ENCODE results near the gene PLXDC2. TPM values are rescaled to one million over a fixed set of nuclear protein-coding genes. Genes with fewer than 3 reads are reported as not detected.

Gene PLXDC2
- total and polyA plus RNA-seq, 11 donors, result 3.4 to 36.4 (median 17.1) TPM

DNA sequence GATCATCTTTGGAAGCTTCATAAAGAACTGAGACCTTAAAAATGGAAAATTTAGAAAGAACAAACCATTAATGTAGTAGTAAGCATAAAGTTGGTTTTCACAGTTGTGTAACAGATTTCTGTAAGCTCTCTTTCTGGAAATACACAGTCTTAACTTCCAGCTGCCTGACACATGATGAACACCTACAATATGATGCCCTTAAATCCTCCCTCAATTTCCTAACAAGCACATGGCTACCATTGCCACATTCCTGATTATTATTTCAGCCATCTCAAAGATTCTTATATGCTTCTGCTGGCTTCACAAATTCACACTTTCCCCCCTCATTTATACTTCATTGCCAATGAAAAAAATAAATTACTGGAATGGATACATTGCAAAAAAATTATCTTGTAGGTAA is 49.4 kb downstream of the PLXDC2 start:
- Histone ChIP-seq H3K27ac (no peak overlapping the region), H3K36me3 (peaks cover 0 to 4% (median 0%) of the 10 kb centered on the region in 9 donors), H3K4me3 (no peak overlapping the region), H3K4me1 (peaks cover 0 to 38% (median 10%) of the 10 kb centered on the region in 12 donors), H3K9me3 (peaks cover 0 to 12% (median 0%) of the 10 kb centered on the region in 12 donors), H3K27me3 (no peaks in the 10 kb centered on the region)
- TF ChIP-seq POLR2A (IDR thresholded peaks at IDR 0.05), result no peak
- intact Hi-C loops (cut with DNase I), result no loop called here
- ATAC-seq (no peak), DNase-seq (no peak)

DNA sequence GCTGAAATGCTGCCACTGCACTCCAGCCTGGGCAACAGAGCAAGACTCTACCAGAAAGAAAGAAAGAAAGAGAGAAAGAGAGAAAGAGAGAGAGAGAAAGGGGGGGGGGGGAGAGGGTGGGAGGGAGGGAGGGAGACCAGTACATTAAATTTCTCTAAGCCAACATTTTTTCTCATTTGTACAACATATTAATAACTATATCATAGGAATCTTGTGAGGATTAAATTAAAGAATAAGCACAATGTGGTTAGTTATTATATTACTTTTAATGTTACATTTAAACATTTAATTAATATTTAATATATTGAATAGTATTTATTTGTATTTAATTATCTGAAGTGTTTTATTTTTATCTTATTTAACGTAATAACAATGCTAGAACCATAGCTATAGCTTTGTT is 53.1 kb downstream of the PLXDC2 start:
- H3K27ac ChIP-seq, result no peak overlapping the region
- no peak for ATAC-seq
- H3K36me3 ChIP-seq, result peaks cover 0 to 4% (median 0%) of the 10 kb centered on the region in 9 donors
- no peak for DNase-seq
- no peaks in the 10 kb centered on the region for H3K27me3 ChIP-seq
- intact Hi-C loops (cut with DNase I), result no loop called here
- H3K4me1 ChIP-seq, result peaks cover 0 to 25% (median 2%) of the 10 kb centered on the region in 12 donors
- peaks cover 0 to 12% (median 0%) of the 10 kb centered on the region in 12 donors for H3K9me3 ChIP-seq
- H3K4me3 ChIP-seq, result no peak overlapping the region
- WGBS, 4 donors, result 89 to 95% (median 94%) methylated on average over 1 of the region's 1 CpG
- TF ChIP-seq, protein P1, sequence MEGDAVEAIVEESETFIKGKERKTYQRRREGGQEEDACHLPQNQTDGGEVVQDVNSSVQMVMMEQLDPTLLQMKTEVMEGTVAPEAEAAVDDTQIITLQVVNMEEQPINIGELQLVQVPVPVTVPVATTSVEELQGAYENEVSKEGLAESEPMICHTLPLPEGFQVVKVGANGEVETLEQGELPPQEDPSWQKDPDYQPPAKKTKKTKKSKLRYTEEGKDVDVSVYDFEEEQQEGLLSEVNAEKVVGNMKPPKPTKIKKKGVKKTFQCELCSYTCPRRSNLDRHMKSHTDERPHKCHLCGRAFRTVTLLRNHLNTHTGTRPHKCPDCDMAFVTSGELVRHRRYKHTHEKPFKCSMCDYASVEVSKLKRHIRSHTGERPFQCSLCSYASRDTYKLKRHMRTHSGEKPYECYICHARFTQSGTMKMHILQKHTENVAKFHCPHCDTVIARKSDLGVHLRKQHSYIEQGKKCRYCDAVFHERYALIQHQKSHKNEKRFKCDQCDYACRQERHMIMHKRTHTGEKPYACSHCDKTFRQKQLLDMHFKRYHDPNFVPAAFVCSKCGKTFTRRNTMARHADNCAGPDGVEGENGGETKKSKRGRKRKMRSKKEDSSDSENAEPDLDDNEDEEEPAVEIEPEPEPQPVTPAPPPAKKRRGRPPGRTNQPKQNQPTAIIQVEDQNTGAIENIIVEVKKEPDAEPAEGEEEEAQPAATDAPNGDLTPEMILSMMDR (IDR thresholded peaks at IDR 0.05), result no peak
- no peak for TF ChIP-seq POLR2A (IDR thresholded peaks at IDR 0.05)

DNA sequence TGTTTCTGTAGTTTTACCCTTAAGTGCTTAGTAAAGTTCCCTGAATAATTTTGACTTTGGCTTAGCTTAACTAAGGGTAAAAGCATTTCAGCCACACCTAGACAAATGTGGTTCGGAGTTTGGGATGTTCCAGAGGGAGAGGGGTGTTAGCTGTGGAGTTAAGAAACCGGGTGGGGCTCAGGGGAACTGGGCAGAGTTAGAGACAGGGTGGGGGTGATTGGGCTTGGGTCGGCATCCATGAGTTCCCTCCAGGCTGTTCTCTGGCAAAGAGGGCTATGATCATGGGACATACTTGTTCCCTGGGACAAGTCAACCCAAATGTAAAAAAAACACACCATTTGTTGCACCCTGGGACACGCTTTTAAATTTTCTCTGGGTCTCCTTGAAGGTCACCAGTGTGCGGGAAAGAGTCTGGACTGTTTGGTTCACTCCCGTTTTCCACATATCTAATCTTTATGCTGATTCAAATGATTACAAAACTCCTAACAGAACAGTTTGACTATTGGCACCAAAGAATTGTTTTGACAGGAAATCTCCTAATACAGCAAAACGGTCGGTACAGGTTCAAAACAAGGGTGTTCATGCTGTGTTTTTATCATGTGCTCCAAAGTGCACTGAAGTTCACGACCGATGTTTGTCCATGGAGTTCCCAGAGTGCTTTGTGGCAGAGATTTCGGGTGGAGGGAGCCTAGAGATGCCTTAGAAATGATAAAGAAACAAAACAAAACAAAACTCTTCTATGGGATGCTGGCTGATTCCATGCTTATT is 56.5 kb downstream of the PLXDC2 start:
- Histone ChIP-seq H3K4me3 (no peak overlapping the region), H3K36me3 (no peaks in the 10 kb centered on the region), H3K27ac (no peak overlapping the region), H3K4me1 (peaks cover 0 to 39% (median 6%) of the 10 kb centered on the region in 12 donors), H3K9me3 (no peaks in the 10 kb centered on the region), H3K27me3 (no peaks in the 10 kb centered on the region)
- intact Hi-C loops (cut with DNase I), result no loop called here
- DNase-seq (no peak), ATAC-seq (peak in 1 of 4 donors; percentile 36)
- 59 to 72% (median 66%) methylated on average over 11 of the region's 11 CpGs for WGBS, 4 donors
- TF ChIP-seq, protein P1 (IDR thresholded peaks at IDR 0.05), result no peak
- TF ChIP-seq POLR2A (IDR thresholded peaks at IDR 0.05), result no peak

DNA sequence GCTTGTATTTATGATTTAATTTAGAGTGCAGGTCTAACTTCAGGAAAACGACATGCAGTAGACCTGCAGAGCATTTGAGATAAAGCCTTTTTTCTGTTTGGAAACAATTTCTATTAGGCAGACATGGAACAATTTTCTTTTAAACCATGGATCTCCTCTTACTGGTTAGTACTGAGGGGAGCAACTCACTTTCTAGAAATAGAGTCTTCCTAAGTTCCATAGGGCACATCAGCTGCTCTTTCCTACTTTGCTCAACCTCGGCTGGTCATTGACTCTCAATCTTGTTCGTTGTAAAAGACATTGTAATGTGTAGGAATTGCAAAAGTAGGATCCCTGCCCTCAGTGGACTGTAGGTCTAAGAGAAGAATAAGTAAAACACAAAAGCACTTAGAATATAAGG is 58.0 kb downstream of the PLXDC2 start:
- Histone ChIP-seq H3K4me1 (peaks cover 0 to 39% (median 7%) of the 10 kb centered on the region in 12 donors), H3K36me3 (no peaks in the 10 kb centered on the region), H3K9me3 (no peaks in the 10 kb centered on the region), H3K4me3 (no peak overlapping the region), H3K27me3 (no peaks in the 10 kb centered on the region), H3K27ac (no peak overlapping the region)
- WGBS, 4 donors, result 79 to 93% (median 91%) methylated on average over 3 of the region's 3 CpGs
- ATAC-seq (no peak), DNase-seq (no peak)
- TF ChIP-seq POLR2A (IDR thresholded peaks at IDR 0.05), result no peak
- TF ChIP-seq, protein P1 (IDR thresholded peaks at IDR 0.05), result no peak
- intact Hi-C loops (cut with DNase I), result no loop called here

All from heart left ventricle (tissue), 16 donors.